Fibroblast of mammary gland (primary cell): ENCODE measurements around the gene HYOU1.

Experiments used
- DNase-seq: peaks from one replicate; pipeline ENCODE4 v3.0.0-alpha.2; 2010; ENCODE audit warnings: low read depth
- H3K4me3 ChIP-seq: 2 replicates; pipeline ENCODE4 v1.5.1; 2011; ENCODE audit warnings: low read depth, mild to moderate bottlenecking, low read length, moderate library complexity; ENCODE audit not compliant: control insufficient read depth
- TF ChIP-seq, protein P1 (sequence below): conservative IDR thresholded peaks from 2 replicates; pipeline ENCODE4 v1.5.1; 2011; ENCODE audit warnings: low read depth, low read length, inconsistent platforms; ENCODE audit not compliant: control insufficient read depth, insufficient read depth

The HYOU1 gene

DNA sequence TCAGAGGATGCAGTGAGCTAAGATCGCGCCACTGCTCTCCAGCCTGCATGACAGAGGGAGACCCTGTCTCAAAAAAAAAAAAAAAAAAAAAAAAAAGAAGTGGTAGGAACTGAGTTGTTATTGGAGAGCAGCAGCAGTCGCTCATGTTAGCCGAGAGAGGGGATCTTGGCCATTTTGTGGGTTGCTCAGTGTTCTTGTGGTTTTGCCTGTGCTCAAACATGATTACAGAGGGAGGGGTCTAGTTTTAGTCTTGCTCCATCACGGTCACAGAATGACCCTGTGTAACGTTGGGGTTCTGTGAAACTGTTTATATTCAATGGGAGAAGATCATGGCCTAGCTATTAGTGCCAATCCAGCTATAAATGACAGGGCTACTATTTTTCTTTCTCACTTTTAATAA, 42.7 kb upstream of the HYOU1 start:
- no peak for DNase-seq
- H3K4me3 ChIP-seq = no peak overlapping the region

DNA sequence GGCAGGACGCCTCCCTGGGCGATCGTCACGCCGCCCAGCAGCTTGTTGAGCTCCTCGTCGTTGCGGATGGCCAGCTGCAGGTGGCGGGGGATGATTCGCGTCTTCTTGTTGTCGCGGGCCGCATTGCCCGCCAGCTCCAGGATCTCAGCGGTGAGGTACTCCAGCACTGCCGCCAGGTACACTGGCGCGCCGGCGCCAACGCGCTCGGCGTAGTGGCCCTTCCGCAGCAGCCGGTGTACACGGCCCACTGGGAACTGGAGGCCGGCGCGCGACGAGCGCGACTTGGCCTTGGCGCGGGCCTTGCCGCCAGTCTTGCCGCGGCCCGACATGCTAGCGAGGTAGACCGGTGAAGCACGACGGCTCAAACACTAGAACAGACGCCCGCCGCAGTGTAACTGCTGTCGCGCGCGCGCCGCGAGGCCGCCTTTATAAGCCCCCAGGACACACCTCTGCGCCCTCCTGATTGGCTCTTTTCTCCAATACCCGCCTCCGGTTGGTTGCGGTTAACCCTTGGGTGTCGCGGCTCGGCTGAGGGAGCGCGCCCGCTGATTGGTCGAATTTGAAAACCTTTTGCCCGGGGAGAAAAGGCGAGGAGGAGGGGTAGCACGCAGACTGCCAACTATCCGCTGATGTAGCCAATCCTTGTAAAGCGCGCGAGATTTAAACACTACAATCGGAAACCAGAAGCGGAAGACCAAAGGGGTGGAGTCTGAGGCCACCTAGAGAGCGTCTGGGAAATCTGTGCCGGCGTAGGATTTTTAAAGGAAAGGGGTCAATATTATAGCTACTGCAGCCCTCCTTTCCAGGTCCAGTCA, 38.3 kb upstream of the HYOU1 start:
- peak; percentile 99 for DNase-seq
- H3K4me3 ChIP-seq = peak overlapping the region; percentile 86
- TF ChIP-seq, protein P1, sequence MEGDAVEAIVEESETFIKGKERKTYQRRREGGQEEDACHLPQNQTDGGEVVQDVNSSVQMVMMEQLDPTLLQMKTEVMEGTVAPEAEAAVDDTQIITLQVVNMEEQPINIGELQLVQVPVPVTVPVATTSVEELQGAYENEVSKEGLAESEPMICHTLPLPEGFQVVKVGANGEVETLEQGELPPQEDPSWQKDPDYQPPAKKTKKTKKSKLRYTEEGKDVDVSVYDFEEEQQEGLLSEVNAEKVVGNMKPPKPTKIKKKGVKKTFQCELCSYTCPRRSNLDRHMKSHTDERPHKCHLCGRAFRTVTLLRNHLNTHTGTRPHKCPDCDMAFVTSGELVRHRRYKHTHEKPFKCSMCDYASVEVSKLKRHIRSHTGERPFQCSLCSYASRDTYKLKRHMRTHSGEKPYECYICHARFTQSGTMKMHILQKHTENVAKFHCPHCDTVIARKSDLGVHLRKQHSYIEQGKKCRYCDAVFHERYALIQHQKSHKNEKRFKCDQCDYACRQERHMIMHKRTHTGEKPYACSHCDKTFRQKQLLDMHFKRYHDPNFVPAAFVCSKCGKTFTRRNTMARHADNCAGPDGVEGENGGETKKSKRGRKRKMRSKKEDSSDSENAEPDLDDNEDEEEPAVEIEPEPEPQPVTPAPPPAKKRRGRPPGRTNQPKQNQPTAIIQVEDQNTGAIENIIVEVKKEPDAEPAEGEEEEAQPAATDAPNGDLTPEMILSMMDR = no peak

More for the DNA sequence above, 42.7 kb upstream of the HYOU1 start:
- TF ChIP-seq, protein P1 = no peak

DNA sequence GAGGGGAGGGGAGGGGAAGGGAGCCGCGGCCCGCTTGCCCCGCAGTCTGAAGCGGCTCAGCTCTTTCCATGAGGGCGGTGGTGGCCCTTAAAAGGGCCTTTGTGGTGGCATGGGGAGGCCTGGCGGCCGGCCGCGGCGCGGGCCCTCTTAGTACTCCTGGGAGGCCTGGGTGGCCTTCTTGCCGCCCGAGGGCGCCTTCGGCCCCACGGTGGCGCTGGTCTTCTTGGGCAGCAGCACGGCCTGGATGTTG, 37.7 kb upstream of the HYOU1 start:
- peak; percentile 75 for DNase-seq
- TF ChIP-seq, protein P1 = peak; percentile 53
- H3K4me3 ChIP-seq = peak overlapping the region; percentile 86

DNA sequence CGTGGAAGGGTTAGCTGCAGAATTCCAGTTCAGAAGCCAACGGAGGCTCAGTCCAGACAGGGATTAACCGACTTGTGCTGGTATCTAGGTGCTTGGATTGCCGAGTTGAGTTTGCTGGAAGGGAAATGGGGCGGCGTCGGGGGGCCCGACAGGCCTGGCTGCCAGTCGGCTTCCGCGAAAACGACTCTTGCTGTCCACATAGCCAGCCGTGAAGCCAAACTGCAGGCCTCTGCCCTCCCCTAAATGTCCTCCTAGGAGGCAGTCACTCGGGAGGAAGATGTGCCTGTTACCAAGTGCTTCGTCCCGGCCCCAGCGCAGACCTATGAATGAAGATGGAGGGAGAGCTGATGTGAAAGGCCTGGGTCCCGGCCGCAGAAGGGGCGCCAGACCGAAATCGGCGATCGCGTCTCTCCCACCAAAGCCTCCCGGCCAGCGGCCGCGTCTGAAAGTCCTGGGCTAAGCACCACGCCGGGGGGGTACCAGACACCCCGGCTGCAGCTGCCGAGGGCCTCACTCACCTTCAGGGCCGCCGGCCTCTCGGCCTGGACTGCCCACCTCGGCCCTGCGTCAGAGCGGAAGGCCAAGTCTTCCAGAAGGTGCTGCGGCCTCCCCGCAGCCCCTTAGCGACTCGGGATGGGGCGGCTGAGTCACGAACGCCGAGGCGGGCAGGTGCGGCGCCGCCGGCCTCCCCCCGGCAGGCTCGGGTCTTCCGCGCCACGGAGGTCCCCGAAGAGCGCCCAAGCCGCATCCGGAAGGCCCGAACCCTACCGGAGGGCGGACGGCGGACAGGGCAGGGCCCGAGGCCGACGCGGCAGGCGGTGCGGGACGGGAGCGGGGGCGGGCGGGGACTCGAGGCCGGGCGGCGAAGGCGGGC, 37.2 kb upstream of the HYOU1 start:
- H3K4me3 ChIP-seq = peak overlapping the region; percentile 86
- DNase-seq = peak; percentile 21

DNA sequence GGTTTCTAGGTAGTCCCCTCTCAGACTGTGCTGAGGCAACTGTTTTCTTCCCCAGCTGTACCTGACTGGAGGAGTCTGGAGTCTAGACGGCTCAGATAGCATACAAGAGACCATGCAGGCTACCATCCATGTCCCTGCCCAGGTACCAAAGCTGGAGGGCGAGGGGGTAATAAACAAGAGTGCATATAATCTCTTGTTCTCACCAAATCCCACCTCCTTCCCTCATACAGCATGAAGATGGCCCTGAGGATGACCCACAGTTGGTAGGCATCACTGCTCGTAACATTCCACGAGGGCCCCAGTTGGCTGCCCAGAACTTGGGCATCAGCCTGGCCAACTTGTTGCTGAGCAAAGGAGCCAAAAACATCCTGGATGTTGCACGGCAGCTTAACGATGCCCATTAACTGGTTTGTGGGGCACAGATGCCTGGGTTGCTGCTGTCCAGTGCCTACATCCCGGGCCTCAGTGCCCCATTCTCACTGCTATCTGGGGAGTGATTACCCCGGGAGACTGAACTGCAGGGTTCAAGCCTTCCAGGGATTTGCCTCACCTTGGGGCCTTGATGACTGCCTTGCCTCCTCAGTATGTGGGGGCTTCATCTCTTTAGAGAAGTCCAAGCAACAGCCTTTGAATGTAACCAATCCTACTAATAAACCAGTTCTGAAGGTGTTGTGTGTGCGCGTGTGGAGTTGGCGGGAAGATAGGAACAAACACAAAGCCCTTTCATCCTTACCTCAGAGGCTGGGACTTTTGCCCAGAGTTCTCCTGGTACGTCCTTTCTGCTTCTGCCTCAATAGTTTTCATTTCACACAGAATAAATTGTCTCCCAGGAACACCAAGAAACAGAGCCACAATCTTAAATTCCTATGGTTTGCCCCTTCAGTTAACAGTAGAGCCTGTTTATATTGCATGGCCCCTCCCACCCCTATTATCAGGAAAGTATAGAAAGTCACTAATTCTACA, 36.2 kb upstream of the HYOU1 start:
- peak overlapping the region; percentile 86 for H3K4me3 ChIP-seq
- peak; percentile 44 for DNase-seq
- TF ChIP-seq, protein P1 = no peak

More for the DNA sequence above, 37.2 kb upstream of the HYOU1 start:
- TF ChIP-seq, protein P1 = no peak
